WERI-Rb-1 (cell line): ENCODE data around the gene SQOR.

Experiments used
- DNase-seq: peaks from one replicate; pipeline ENCODE4 v3.0.0-alpha.2; 2020
- H3K27ac ChIP-seq: fragments of 250-450 bp; sonication (Bioruptor Pico); 2 replicates; pipeline ENCODE4 v1.5.1; 2020; ENCODE audit warnings: mild to moderate bottlenecking, moderate library complexity
- H3K27me3 ChIP-seq: fragments of 250-450 bp; sonication (Bioruptor Pico); 2 replicates; pipeline ENCODE4 v1.5.1; 2021; ENCODE audit warnings: mild to moderate bottlenecking, low read depth, moderate library complexity; ENCODE audit not compliant: insufficient read depth, severe bottlenecking
- H3K36me3 ChIP-seq: fragments of 250-450 bp; sonication (Bioruptor Pico); 2 replicates; pipeline ENCODE4 v1.5.1; 2020; ENCODE audit warnings: mild to moderate bottlenecking, moderate library complexity
- H3K4me3 ChIP-seq: 2 replicates; pipeline ENCODE4 v1.5.1; 2011; ENCODE audit warnings: low read depth, mild to moderate bottlenecking, control low read depth, low read length
- H3K9me3 ChIP-seq: fragments of 250-450 bp; sonication (Bioruptor Pico); 2 replicates; pipeline ENCODE4 v1.5.1; 2021; ENCODE audit warnings: mild to moderate bottlenecking, moderate library complexity; ENCODE audit not compliant: severe bottlenecking
- CTCF ChIP-seq: IDR thresholded peaks from 2 replicates; pipeline ENCODE4 v1.5.1; 2011; ENCODE audit warnings: low read depth, mild to moderate bottlenecking, control low read depth, inconsistent platforms, low read length

SQOR gene

GRCh38 chr15:45690581-45691260 lies 55.9 kb downstream of the SQOR start:
- Histone ChIP-seq H3K36me3 (no peaks in the 10 kb centered on the region), H3K9me3 (no peaks in the 10 kb centered on the region), H3K27ac (no peak overlapping the region), H3K4me3 (no peak overlapping the region), H3K27me3 (no peaks in the 10 kb centered on the region)
- DNase-seq = no peak
- no peak for TF ChIP-seq CTCF

- H3K27ac ChIP-seq = no peak overlapping the region
- no peak for TF ChIP-seq CTCF
These were observed 66.3 kb downstream of the SQOR start for GRCh38 chr15:45701108-45701507.

GRCh38 chr15:45702041-45702440 lies 67.2 kb downstream of the SQOR start:
- Histone ChIP-seq H3K27ac (no peak overlapping the region), H3K27me3 (no peaks in the 10 kb centered on the region), H3K4me3 (no peak overlapping the region), H3K36me3 (no peaks in the 10 kb centered on the region), H3K9me3 (no peaks in the 10 kb centered on the region)
- no peak for DNase-seq
- no peak for TF ChIP-seq CTCF

More at GRCh38 chr15:45701108-45701507, 66.3 kb downstream of the SQOR start:
- Histone ChIP-seq H3K4me3 (no peak overlapping the region), H3K27me3 (no peaks in the 10 kb centered on the region), H3K36me3 (no peaks in the 10 kb centered on the region), H3K9me3 (no peaks in the 10 kb centered on the region)
- no peak for DNase-seq

GRCh38 chr15:45703670-45704328 lies 69.0 kb downstream of the SQOR start:
- Histone ChIP-seq H3K4me3 (no peak overlapping the region), H3K27ac (no peak overlapping the region), H3K27me3 (no peaks in the 10 kb centered on the region), H3K9me3 (no peaks in the 10 kb centered on the region), H3K36me3 (no peaks in the 10 kb centered on the region)
- no peak for DNase-seq
- TF ChIP-seq CTCF = peak; percentile 21; the same call in 1 of the 2 replicates

- DNase-seq = no peak
- no peak for TF ChIP-seq CTCF
- H3K36me3 ChIP-seq = no peaks in the 10 kb centered on the region
- H3K27ac ChIP-seq = no peak overlapping the region
- H3K4me3 ChIP-seq = peak overlapping the region; percentile 64; the same call in 1 of the 2 replicates
- no peaks in the 10 kb centered on the region for H3K27me3 ChIP-seq
- H3K9me3 ChIP-seq = no peaks in the 10 kb centered on the region
These were observed 69.8 kb downstream of the SQOR start for GRCh38 chr15:45704329-45705249.
